Activated CD4-positive, alpha-beta T cell treated with anti-CD3 and anti-CD28 coated beads, Interleukin-2, amount 10 ng/mL, durations not matched to agents 24 days and 14 days (primary cell): ENCODE data around the gene FRMD4A. TPM values are rescaled to one million over a fixed set of nuclear protein-coding genes. Genes with fewer than 3 reads are reported as not detected.
"Not testable (repeated sequence)": the region's sequence is repeated elsewhere in the genome, so short reads cannot be mapped to it uniquely, and the experiment has no call there.

Experiments
- DNase-seq: peaks from one replicate; pipeline ENCODE4 v3.0.0; 2022
- H3K27ac Mint-ChIP-seq: one replicate; pipeline ENCODE4 v1.8.0; 2022; ENCODE audit warnings: mild to moderate bottlenecking, mixed read lengths
- H3K27me3 Mint-ChIP-seq: one replicate; pipeline ENCODE4 v1.8.0; 2022; ENCODE audit warnings: mixed read lengths
- H3K36me3 Mint-ChIP-seq: one replicate; pipeline ENCODE4 v1.8.0; 2022; ENCODE audit warnings: low read depth, mild to moderate bottlenecking, mixed read lengths
- H3K4me1 Mint-ChIP-seq: one replicate; pipeline ENCODE4 v1.8.0; 2021; ENCODE audit warnings: mixed read lengths
- H3K4me3 Mint-ChIP-seq: one replicate; pipeline ENCODE4 v1.8.0; 2022; ENCODE audit warnings: mild to moderate bottlenecking, moderate library complexity, mixed read lengths
- H3K9me3 Mint-ChIP-seq: one replicate; pipeline ENCODE4 v1.8.0; 2021; ENCODE audit warnings: mixed read lengths
- intact Hi-C: fragments of 100-400 bp; cut with micrococcal nuclease; formaldehyde crosslinking; loops from one replicate; pipeline ENCODE4 v1.15.1; 2023
- total RNA-seq: library from RNA; stranded (reverse); gene quantifications from 2 replicates; pipeline ENCODE4 v1.2.3, GENCODE V29; 2022

Gene FRMD4A
- total RNA-seq, 1 donor from 2014 or later = 0.98 TPM

DNA sequence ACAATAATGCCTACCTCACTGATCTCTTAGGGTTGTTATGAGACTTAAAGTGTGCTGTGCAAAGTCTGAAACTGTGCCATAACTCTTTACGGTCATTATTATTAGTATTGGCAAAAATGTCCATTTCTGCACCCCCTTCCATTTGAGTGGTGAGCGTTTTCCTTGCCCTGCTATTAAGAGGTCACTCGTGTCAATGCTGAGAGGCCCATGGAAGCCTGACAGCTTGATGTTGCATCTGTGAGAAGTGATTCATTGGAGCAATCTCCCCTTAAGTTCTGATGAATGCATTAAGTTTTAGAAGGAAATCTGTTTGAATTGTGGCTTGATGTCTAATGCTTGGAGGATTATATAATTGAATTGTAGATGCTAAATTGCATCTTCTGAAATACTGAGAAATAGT lies 253.3 kb downstream of the FRMD4A start:
- no peaks in the 10 kb centered on the region for H3K27me3 Mint-ChIP-seq
- intact Hi-C loops = no loop called here
- no peak overlapping the region for H3K27ac Mint-ChIP-seq
- no peaks in the 10 kb centered on the region for H3K36me3 Mint-ChIP-seq
- no peaks in the 10 kb centered on the region for H3K4me1 Mint-ChIP-seq
- no peak for DNase-seq
- H3K4me3 Mint-ChIP-seq = no peak overlapping the region
- peaks cover 4% of the 10 kb centered on the region for H3K9me3 Mint-ChIP-seq

DNA sequence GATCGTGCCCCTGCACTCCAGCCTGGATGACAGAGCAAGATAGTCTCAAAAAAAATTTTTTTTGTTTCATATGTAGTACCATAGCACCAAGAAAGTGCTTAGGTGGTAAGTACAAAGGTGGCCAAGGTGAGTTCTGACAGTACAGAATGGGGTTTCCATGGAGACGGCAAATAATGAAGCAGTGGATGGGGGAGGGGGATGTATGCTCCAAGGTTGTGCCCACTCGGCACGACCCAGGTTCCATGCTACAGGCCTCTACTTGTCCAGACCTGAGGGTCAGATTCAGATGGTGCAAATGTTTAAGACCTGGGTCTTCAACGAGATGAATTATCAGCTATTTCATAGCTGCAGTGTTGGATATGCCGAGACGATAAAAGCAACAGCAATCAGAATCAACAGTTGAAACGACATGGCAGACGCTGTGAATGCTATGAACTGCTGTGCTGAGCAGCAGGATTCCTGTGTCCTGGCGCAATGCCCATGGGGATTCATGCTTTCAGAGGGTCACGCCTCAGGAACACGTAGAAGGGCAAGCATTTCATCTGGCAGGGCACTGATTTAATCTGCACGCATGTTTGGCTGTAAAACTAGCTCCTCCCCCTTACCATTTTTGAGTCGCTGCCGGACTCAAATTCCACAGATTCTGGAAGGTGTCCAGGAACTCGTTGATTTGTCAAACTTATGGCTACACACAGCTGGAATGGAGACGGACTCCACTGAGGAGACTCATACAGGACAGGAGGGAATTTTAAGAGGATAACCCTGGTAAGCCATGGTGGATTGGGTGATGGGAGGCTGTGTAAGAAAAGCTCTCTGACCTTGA lies 256.5 kb downstream of the FRMD4A start:
- H3K4me3 Mint-ChIP-seq = no peak overlapping the region
- intact Hi-C loops = no loop called here
- no peaks in the 10 kb centered on the region for H3K4me1 Mint-ChIP-seq
- H3K36me3 Mint-ChIP-seq = no peaks in the 10 kb centered on the region
- H3K27ac Mint-ChIP-seq = no peak overlapping the region
- peaks cover 4% of the 10 kb centered on the region for H3K9me3 Mint-ChIP-seq
- no peak for DNase-seq
- peaks cover 6% of the 10 kb centered on the region for H3K27me3 Mint-ChIP-seq

DNA sequence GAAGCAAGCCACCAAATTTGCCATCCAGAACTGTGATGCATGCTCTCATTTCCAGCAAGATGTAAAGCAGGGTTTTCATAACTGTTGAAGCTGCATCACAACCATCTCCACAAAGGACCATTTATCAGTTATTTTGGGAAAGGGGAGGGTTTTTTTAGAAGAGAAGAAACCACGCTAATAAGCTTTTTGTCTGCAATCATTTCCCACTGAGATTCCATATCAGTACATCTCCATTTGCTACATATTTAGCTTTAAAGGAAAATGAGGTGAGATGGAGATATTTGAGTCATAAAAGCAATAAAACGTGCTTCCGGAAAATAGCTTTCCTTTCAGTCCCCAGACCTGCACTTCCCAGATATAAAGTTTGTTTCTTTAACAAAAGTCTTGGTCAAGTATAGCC lies 258.2 kb downstream of the FRMD4A start:
- Mint-ChIP-seq H3K4me3 (no peak overlapping the region), H3K27ac (no peak overlapping the region), H3K9me3 (peaks cover 4% of the 10 kb centered on the region), H3K27me3 (peaks cover 9% of the 10 kb centered on the region), H3K4me1 (no peaks in the 10 kb centered on the region), H3K36me3 (no peaks in the 10 kb centered on the region)
- intact Hi-C loops = no loop called here
- DNase-seq = no peak

DNA sequence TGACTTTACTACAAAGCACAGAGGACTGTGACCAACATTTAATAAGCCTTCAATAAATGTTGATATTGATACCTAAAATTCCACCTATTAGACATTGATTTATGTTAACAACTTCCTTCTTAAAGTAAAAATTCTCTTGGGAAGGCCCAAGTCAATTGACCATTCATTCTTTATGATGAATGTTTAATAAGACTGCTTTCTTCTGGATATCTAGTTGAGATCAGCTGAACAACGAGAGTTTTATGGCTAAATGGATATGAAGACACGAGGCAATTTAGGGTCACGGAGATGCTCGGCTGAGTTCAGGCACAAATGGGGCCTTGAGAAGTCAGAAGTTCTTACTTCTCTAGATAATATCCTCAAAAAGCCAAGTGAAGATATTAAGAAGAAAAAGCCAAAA lies 258.8 kb downstream of the FRMD4A start:
- intact Hi-C loops = no loop called here
- Mint-ChIP-seq H3K27me3 (peaks cover 9% of the 10 kb centered on the region), H3K4me1 (no peaks in the 10 kb centered on the region), H3K36me3 (no peaks in the 10 kb centered on the region), H3K27ac (no peak overlapping the region), H3K9me3 (peaks cover 4% of the 10 kb centered on the region), H3K4me3 (no peak overlapping the region)
- DNase-seq = no peak

DNA sequence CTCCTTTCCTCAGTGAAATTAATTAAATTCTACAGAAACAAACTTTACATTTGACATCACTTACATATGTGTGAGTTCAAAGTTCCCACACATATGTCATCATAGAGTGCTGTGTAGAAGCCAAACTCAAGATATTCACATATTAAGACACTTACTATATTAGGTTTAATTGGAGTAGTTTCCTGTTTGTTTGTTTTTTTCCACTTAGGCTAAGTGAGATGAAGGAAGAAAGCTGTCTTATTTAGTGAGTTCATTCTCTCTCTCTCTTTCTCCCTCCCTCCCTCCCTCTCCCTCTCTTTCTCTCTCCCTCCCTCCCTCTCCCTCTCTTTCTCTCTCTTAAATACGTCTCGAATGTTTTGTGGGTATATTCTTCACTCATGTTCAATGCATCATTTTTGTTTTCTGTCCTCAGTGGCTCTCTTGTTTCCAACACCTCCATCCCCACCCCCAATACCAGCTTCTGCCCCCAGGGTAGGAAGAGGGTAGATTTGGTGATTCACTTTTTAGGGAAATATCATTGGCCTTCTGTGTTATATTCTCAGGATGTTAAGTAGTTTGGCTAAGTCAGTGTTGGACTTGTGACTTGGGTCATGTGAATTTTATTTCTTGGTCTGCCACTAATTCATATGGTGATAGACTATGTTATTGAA lies 262.0 kb downstream of the FRMD4A start:
- no peak overlapping the region for H3K4me3 Mint-ChIP-seq
- H3K27me3 Mint-ChIP-seq = peaks cover 12% of the 10 kb centered on the region
- H3K36me3 Mint-ChIP-seq = no peaks in the 10 kb centered on the region
- H3K9me3 Mint-ChIP-seq = peaks cover 4% of the 10 kb centered on the region
- H3K27ac Mint-ChIP-seq = no peak overlapping the region
- intact Hi-C loops = no loop called here
- DNase-seq = no peak
- H3K4me1 Mint-ChIP-seq = no peaks in the 10 kb centered on the region

DNA sequence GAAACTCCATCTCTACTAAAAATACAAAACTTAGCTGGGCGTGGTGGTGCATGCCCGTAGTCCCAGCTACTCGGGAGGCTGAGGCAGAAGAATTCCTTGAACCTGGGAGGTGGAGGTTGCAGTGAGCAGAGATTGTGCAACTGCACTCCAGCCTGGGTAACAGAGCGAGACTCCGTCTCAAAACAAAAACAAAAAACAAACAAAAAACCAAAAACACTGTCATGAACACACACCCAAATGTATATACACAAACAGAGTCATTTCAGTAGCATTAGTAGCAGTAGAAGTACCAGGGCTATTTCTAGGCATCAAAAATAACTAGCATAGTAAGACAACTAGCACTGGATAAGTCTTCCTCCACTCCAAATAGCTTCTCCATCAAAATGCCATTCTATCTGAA lies 263.1 kb downstream of the FRMD4A start:
- H3K4me1 Mint-ChIP-seq, H3K9me3 Mint-ChIP-seq, intact Hi-C loops, DNase-seq, H3K4me3 Mint-ChIP-seq, H3K36me3 Mint-ChIP-seq, H3K27ac Mint-ChIP-seq: not testable (repeated sequence)
- peaks cover 12% of the 10 kb centered on the region for H3K27me3 Mint-ChIP-seq

DNA sequence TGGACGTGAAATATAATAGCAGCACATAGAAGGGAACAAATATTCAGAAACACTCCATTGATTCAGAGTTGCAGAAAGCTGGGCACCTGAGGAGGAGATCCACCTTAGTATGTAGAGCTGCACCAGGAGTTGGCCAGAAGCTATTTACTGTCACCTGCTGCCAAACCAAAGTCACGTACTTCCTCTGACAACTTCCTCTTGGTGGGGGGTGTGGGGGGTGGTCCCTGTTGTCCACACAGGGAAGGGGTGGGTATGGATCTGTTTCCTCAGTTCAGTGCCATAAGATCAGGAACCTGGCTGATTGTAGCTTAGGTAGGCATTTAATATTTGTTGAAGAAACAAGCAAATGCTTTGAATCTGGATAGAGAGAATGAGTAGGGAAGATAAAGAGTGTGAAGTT lies 264.6 kb downstream of the FRMD4A start:
- no peak overlapping the region for H3K27ac Mint-ChIP-seq
- intact Hi-C loops = no loop called here
- no peak overlapping the region for H3K4me3 Mint-ChIP-seq
- H3K36me3 Mint-ChIP-seq = no peaks in the 10 kb centered on the region
- H3K9me3 Mint-ChIP-seq = no peaks in the 10 kb centered on the region
- H3K27me3 Mint-ChIP-seq = peaks cover 14% of the 10 kb centered on the region
- H3K4me1 Mint-ChIP-seq = no peaks in the 10 kb centered on the region
- no peak for DNase-seq

DNA sequence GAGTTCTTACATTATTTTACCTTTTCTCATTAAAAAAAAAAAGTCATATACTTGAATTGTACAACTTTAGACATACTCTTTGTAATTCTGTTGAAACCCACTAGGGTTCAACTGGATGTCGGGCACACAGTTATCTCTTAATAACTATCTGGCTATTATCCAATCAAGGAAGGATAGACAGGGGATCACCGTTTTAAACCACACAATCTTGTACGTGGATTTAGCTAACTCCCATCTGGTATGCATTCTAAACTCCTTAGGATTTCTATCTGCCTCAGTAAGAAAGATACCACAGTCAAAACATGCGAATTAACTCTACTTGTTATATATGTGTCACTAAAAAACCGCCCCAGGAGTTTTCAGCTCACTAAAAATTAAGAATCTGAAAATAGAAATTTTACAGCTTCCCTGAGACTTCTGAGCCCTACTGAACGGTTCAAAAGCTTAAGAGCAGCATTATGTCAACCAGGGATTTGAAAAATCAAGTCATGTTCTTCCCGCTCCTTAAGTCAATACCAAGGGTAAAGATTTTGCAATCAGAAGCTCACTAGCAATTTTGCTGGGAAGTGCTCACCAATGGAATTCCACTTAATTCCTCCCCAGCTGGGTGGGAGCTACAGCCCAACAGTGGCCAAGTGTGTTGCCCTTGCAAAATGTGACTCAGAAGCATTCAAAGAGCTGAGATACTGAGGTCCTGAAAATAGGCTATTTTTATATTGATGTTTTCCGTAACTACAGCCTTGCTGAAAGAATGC lies 267.0 kb downstream of the FRMD4A start:
- Mint-ChIP-seq H3K9me3 (no peaks in the 10 kb centered on the region), H3K4me3 (no peak overlapping the region), H3K27ac (no peak overlapping the region), H3K36me3 (no peaks in the 10 kb centered on the region), H3K4me1 (no peaks in the 10 kb centered on the region), H3K27me3 (peaks cover 6% of the 10 kb centered on the region)
- DNase-seq = no peak
- intact Hi-C loops = no loop called here

DNA sequence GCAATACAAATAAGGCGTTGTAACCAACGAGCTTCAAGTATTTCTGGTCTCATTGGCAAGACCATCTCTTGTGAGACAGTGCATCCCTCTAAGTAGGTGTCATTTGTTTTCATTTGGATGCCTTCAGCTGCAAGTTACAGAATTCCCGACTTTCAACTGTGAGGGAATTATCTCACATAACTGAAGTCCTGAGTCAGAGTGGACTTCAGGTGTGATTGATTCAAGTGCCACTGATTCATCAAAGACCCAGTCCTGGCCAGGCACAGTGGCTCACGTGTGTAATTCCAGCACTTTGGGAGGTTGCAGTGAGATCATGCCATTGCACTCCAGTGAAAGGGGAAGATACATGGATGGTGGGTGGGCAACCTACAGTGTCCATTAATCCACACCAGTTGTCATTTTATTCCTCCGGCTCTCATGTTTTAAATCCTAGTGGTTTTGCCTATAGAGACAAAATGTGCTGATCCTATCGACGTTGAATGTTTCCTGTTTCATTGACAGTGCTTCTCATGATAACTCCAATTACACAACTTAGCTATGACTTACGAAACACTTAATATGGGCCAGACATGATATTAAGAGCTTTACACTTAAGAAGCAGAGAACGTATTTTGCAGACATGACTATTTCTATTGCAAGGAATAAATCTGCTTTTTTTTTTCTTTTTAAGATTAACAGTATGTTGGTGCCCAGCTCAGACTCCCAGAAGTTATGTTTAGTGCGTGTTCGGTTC lies 268.0 kb downstream of the FRMD4A start:
- no peaks in the 10 kb centered on the region for H3K36me3 Mint-ChIP-seq
- no peaks in the 10 kb centered on the region for H3K4me1 Mint-ChIP-seq
- no peak overlapping the region for H3K4me3 Mint-ChIP-seq
- intact Hi-C loops = no loop called here
- peaks cover 6% of the 10 kb centered on the region for H3K27me3 Mint-ChIP-seq
- H3K9me3 Mint-ChIP-seq = no peaks in the 10 kb centered on the region
- H3K27ac Mint-ChIP-seq = no peak overlapping the region
- DNase-seq = no peak

DNA sequence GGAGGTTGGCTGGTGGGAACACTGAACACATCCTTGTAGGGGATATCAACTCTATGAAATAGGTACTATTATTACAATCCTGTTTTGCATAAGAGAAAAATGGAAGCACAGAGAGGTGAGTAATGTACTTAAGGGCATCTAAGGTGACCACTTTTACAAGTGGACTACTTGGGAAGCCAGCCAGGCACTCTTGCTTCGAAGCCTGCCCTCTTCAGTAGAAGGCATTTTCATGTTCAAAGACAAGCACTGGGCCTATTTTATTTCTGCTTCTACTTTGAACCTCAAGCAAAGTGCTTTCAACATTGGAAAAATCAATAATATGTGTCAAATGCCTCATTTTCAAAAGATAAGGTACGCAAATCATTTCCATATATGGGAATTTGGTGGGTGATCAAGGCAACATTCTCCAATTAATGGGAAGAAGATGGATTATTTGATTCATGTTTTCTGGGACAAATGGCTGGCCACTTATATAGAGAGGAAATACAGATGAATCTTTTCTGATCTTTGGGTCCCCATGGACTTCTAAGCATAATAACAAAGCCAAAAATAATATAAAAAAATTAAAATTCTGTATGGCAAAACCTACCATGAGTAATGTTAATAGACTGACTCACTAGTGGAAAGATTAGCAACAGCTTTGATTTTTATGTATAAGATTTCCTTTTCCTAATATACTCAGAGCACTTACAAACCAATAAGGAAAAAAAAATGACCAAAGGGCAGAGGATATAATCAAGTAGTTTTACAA lies 270.2 kb downstream of the FRMD4A start:
- no peak for DNase-seq
- Mint-ChIP-seq H3K36me3 (no peaks in the 10 kb centered on the region), H3K27me3 (peaks cover 4% of the 10 kb centered on the region), H3K4me3 (no peak overlapping the region), H3K4me1 (no peaks in the 10 kb centered on the region), H3K9me3 (no peaks in the 10 kb centered on the region), H3K27ac (no peak overlapping the region)
- intact Hi-C loops = no loop called here

DNA sequence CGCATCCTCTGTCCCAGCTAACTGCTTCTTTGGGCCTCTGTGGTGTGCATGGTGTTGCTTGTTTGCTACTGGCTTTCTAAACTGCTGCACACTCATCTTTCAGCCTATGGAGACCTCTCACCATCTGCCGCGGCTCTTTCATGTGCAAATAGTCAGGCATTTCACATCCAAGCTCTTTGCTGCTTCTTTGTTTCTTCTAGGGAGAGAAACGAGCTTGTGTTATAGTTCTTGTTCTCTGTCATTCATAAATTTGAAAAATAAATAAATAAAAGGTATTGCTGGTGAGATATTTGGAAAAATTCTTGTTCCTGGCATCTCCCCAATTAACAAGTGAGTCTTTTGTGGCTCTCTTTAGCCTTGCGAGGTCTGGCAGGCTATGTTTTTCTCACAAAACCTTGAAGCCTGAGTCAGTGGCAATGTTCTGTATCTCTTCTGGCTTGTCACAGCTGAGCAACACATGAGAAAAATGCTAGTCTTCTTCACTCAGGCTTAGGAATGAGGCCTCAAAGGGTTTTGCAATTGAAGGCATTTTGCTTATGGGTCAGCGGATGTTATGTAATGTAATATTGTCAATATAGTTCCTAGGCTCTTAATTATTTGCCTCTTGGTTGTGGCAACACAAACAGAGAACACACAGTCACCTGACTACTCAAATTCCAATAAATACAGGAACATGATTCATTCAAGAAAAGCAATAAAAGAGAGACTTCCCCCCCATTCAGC lies 274.0 kb downstream of the FRMD4A start:
- intact Hi-C loops = no loop called here
- no peak overlapping the region for H3K27ac Mint-ChIP-seq
- no peaks in the 10 kb centered on the region for H3K36me3 Mint-ChIP-seq
- no peaks in the 10 kb centered on the region for H3K4me1 Mint-ChIP-seq
- H3K27me3 Mint-ChIP-seq = no peaks in the 10 kb centered on the region
- H3K4me3 Mint-ChIP-seq = no peak overlapping the region
- no peak for DNase-seq
- peaks cover 6% of the 10 kb centered on the region for H3K9me3 Mint-ChIP-seq

DNA sequence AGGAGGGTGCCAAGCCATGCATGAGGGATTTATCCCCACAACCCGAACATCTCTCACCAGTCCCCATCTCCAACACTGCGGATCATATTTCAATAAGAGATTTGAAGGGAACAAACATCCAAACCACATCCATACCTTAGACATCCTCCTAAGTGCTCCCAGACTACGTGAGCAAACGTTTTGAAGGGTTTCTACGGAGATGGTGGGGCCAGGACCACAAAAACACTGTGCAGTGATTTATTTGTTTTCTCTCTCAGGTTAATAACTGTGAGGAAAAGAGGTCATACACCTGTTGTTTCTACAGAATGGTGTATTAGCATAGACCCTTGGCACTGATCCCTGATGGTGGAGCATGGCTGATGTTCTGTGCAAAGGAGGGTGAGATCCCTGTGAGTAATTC lies 277.8 kb downstream of the FRMD4A start:
- no peaks in the 10 kb centered on the region for H3K36me3 Mint-ChIP-seq
- H3K9me3 Mint-ChIP-seq = peaks cover 7% of the 10 kb centered on the region
- no peak overlapping the region for H3K4me3 Mint-ChIP-seq
- H3K27ac Mint-ChIP-seq = no peak overlapping the region
- no peaks in the 10 kb centered on the region for H3K27me3 Mint-ChIP-seq
- DNase-seq = no peak
- intact Hi-C loops = no loop called here
- H3K4me1 Mint-ChIP-seq = no peaks in the 10 kb centered on the region

DNA sequence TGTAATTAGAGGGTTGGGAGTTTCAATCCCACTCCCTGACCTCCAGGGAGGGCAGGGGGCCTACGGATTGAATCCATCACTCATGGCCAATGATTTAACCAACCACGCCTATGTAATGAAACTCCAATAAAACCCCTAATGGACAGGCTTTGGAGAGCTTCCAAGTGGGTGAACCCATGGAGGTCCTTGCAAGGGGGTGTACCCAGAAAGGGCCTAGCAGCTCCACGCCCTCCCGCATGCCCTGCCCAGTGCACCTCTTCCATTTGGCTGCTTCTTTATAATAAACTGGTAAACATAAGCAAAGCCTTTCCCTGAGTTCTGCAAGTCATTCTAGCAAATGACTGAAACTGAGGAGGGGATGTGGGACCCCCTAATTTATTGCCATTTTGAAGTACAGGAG lies 280.1 kb downstream of the FRMD4A start:
- Mint-ChIP-seq H3K27me3 (no peaks in the 10 kb centered on the region), H3K36me3 (no peaks in the 10 kb centered on the region), H3K4me1 (no peaks in the 10 kb centered on the region), H3K4me3 (no peak overlapping the region), H3K27ac (no peak overlapping the region), H3K9me3 (peaks cover 7% of the 10 kb centered on the region)
- intact Hi-C loops = no loop called here
- no peak for DNase-seq
